GM18868 (cell line): ENCODE measurements around the gene KMT2C.
"Not testable (repeated sequence)": the region's sequence is repeated elsewhere in the genome, so short reads cannot be mapped to it uniquely, and the experiment has no call there.

ENCODE experiments used
- ATAC-seq: cut with Tn5 transposase; IDR thresholded peaks from one replicate; pipeline ENCODE4 v1.9.1; 2021; ENCODE audit warnings: mild to moderate bottlenecking, moderate library complexity; ENCODE audit not compliant: unreplicated experiment

The KMT2C gene

GRCh38 chr7:152442330-152442835, 6.6 kb upstream of the KMT2C start:
- no peak for ATAC-seq

DNA sequence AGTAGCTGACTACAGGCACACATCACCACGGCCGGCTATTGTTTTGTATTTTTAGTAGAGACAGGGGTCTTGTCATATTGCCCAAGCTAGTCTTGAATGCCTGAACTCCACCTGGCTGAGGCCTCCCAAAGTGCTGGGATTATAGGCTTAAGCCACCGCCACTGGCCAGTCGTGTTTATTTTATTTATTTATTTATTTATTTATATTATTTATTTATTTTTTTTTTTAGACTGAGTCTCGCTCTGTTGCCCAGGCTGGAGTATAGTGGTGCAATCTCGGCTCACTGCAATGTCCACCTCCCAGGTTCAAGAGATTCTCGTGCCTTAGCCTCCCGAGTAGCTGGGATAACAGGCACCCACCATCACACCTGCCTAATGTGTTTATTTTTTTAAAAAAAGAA, 6.0 kb upstream of the KMT2C start:
- ATAC-seq = not testable (repeated sequence)

DNA sequence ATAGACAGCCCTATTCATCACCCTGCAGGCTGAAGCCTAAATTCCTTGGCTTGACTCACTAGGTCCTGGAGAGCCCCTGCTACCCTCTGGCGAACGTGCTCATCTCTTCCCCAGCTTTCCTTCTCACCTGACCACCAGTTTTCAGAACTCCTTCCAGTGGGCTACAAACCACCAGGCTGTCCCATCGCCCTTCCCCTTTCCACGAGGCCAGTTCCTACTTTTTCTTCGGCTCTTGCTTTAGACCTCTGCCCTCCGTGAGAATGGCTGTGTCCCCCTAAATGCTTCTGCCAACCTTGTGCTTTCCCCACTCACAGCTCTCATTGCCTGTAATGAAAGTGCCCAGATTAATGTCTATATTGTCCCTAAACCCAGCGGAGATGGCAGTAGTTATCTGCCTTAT, 5.4 kb upstream of the KMT2C start:
- ATAC-seq = not testable (repeated sequence)

DNA sequence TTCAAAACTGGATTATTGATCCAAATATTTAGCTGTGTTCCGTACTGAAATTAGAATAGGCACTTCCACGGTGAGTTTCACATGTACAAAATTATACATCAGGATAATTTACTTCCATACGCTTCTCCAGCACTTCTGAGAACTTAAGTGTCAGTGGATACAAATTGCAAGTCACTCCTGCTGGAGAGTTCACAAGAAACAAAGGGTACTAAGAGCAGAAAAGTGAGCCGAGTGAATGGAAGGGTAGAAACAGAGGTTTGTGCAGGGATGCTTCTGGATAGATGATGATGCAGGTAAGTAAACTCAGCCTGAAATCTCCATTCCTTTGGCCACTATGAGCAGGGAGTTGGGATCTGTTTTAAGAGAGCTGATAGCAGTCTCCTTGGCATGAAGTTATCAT, 2.2 kb upstream of the KMT2C start:
- not testable (repeated sequence) for ATAC-seq

DNA sequence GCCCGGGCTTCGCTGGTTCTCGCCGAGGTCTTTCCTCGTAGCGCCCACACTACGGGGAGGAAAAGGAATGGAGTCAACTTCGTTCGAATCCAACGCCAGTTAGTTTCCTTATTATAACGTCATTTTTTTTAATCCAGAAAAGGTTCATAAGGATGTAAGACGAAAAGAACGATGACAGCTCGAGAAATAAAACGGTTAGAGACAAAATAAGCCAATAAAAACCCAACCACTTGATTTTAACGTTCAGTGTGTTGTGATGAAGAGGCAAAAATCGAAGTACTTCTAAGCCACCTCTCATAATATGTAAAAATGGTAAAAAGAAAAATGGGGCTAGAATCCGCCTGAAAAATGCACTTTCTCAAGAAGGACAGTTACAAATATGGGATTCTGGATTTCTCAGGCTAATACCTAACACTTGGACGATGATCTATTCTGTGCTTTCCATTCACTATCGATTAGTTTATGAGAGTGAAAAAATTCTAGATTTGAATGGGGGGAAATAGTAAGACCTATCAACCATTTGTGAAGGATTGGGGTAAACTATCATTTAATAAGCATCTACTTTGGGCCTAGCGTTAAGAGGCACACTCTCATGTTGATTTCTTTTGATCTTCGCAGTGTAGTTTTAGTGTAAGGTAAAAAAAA, 1.2 kb upstream of the KMT2C start:
- not testable (repeated sequence) for ATAC-seq

- ATAC-seq = peak; percentile 45
These were observed 518 bp upstream of the KMT2C start for GRCh38 chr7:152436111-152436930.

GRCh38 chr7:152434511-152435383, 1.1 kb downstream of the KMT2C start:
- peak; percentile 39 for ATAC-seq

DNA sequence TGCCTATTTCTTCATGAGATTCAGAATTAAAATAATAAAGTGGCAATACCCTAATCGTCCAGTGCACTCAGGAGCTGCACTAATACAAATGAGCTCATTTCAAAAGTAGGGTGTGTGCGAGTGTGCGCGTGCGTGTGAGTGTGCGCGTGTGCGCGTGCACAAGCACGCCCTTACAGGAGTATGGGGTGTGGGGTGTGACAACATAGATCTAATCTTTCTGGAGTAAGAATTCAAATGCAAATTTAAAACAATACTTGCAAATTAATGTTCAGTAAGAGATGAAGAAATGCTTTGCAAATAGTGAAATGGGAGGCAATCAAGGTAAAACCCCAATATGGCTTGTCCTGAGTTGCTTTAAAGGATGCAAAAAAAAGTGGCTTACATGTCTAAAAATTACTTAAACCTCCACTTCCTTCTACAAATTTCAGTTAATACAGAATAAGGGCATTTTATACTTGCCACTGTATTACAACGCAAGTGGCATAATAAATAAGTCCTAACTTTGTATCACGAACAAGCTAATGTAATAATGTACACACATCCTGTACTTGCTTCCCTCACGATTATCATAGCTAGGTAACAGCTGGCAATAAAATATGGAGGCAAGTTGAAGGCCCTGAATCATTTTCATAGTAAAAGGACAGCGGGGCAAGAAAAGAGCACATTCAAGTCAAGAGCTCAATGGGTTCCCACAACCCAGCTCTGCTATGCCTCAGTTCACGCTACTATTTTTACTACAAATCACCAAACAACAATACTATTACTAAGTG, 1.9 kb downstream of the KMT2C start:
- ATAC-seq = peak; percentile 22

GRCh38 chr7:152432735-152433134, 3.1 kb downstream of the KMT2C start:
- not testable (repeated sequence) for ATAC-seq

DNA sequence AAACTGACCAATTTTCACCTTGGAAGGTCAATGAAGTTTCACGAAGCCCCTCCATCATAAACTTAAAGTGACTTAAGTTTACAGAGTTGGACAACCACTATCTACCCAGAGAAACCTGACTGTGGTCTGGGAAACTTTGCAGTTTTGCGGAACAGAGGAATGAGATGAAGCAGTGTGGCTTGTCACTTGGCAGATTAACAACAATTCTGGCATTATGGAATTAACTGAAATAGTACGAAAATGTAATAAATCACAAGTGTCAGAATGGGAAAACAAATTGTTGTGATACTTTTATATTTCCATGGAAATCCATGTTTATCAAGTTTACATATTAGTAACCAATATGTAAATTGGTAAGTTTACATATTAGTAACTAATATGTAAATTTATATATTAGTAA, 4.9 kb downstream of the KMT2C start:
- no peak for ATAC-seq

DNA sequence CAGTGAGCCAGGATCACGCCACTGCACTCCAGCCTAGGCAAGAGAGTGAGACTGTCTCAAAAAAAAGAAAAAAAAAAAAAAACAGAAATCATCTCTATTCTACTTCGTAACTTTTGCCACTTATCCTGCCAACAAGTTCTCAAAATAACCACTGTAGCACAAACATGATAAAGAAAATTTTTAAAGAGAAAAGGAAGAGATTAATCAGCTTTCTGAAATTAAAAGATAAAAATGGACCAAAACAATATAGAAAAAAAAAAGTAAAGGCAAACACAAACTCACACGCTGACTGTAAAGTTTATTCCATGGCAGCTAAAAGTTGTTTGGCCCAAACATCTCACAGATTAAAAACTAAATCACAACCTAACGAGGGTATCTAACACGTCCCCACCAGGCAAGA, 5.7 kb downstream of the KMT2C start:
- not testable (repeated sequence) for ATAC-seq

- ATAC-seq = peak; percentile 47
These were observed 11.3 kb downstream of the KMT2C start for GRCh38 chr7:152424348-152425108.

GRCh38 chr7:152423991-152424347, 11.8 kb downstream of the KMT2C start:
- no peak for ATAC-seq

- ATAC-seq = not testable (repeated sequence)
These were observed 12.6 kb downstream of the KMT2C start for GRCh38 chr7:152423171-152423570.

- not testable (repeated sequence) for ATAC-seq
These were observed 14.9 kb downstream of the KMT2C start for GRCh38 chr7:152420950-152421349.

- no peak for ATAC-seq
These were observed 16.1 kb downstream of the KMT2C start for GRCh38 chr7:152419473-152420429.

DNA sequence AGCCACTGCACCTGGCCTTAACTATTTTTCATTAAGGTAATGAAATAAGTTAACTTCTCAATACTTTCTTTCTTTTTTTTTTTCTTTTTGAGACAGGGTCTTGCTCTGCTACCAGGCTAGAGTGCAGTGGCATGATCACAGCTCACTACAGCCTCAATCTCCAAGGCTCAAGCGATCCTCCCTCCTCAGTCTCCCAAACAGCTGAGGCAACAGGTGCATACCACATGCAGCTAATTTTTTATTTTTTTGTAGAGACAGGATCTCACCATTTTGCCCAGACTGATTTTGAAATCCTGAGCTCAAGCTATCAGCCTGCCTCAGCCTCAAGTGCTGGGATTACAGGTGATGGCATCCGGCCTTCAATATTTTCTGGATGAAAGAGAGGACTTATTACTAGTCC, 21.0 kb downstream of the KMT2C start:
- no peak for ATAC-seq

- no peak for ATAC-seq
These were observed 24.4 kb downstream of the KMT2C start for GRCh38 chr7:152411389-152411788.

GRCh38 chr7:152406491-152406890, 29.3 kb downstream of the KMT2C start:
- no peak for ATAC-seq
